ENCODE results near the gene HEPHL1. TPM values are rescaled to one million over a fixed set of nuclear protein-coding genes. Genes with fewer than 3 reads are reported as not detected.

The HEPHL1 gene
- total RNA-seq, 4 donors from 2014 or later: not detected

DNA sequence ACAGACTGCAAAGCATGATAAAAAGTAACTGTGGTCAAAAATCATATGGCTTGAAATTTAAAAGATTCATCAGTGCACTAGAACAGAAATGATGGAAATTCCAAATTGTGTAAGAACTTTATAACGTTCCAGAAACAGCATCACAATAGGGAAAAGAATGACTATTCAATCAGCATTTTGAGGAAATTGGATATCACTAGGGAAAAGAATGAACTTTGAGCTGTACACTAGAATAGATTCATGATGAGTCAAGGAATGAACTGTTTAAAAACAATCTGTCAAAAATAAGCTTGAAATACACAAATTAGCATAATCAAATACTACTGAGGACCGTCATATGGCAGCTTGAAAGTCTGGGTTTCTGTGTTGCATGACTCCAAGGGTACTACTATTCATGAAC lies 20.5 kb upstream of the HEPHL1 start:
- intact Hi-C loops (cut with DNase I; ENCODE audit: low total_unique reads): no loop called here
- no peak for TF ChIP-seq POLR2A (IDR thresholded peaks at IDR 0.05)
- no peak for TF ChIP-seq EP300 (IDR thresholded peaks at IDR 0.05; ENCODE audit: low read depth)
- no peak for TF ChIP-seq POLR2AphosphoS5 (IDR thresholded peaks at IDR 0.05)
- TF ChIP-seq, protein P1, sequence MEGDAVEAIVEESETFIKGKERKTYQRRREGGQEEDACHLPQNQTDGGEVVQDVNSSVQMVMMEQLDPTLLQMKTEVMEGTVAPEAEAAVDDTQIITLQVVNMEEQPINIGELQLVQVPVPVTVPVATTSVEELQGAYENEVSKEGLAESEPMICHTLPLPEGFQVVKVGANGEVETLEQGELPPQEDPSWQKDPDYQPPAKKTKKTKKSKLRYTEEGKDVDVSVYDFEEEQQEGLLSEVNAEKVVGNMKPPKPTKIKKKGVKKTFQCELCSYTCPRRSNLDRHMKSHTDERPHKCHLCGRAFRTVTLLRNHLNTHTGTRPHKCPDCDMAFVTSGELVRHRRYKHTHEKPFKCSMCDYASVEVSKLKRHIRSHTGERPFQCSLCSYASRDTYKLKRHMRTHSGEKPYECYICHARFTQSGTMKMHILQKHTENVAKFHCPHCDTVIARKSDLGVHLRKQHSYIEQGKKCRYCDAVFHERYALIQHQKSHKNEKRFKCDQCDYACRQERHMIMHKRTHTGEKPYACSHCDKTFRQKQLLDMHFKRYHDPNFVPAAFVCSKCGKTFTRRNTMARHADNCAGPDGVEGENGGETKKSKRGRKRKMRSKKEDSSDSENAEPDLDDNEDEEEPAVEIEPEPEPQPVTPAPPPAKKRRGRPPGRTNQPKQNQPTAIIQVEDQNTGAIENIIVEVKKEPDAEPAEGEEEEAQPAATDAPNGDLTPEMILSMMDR (IDR thresholded peaks at IDR 0.05): no peak
- in situ Hi-C loops (cut with MboI; ENCODE audit: low pct_ligation_motif_present in 1 of 4, low pct_unique_long_range_greater_than_20kb in 1 of 4, low sequenced_read_pairs in 3 of 4): no loop called here
- H3K9me3 ChIP-seq: no peaks in the 10 kb centered on the region
- 52 to 65% methylated on average over 2 of the region's 2 CpGs for WGBS, 2 donors (ENCODE audit: low coverage in 1 of 2)
- DNase-seq: no peak
- no peaks in the 10 kb centered on the region for H3K27me3 ChIP-seq
- no peaks in the 10 kb centered on the region for H3K36me3 ChIP-seq
- no peaks in the 10 kb centered on the region for H3K4me1 ChIP-seq
- no peak overlapping the region for H3K4me3 ChIP-seq
- H3K27ac ChIP-seq: no peak overlapping the region

DNA sequence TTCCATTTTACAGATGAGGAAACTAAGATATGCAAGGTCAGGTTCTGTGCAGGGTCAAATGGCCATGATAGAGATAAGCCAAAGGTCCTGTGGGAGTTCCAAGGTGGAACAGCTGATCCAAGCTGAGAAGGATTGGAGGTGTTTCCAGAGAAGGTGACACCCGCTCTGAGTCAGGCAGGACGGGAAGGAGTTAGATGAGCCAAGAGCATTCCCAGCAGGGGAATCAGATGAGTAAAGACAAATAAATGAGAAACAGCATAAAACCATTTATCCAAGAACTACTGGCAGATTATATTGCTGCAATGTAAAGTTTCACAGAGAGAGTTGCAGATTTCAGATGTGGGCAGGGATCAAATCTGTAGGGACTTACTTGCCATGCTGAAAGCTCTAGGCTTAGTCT lies 18.9 kb upstream of the HEPHL1 start:
- WGBS, 2 donors (ENCODE audit: low coverage in 1 of 2): 69 to 87% methylated on average over 2 of the region's 2 CpGs
- intact Hi-C loops (cut with DNase I; ENCODE audit: low total_unique reads) (no loop called here), in situ Hi-C loops (cut with MboI; ENCODE audit: low pct_ligation_motif_present in 1 of 4, low pct_unique_long_range_greater_than_20kb in 1 of 4, low sequenced_read_pairs in 3 of 4) (no loop called here)
- Histone ChIP-seq H3K27ac (no peak overlapping the region), H3K4me3 (no peak overlapping the region), H3K36me3 (no peaks in the 10 kb centered on the region), H3K27me3 (no peaks in the 10 kb centered on the region), H3K4me1 (no peaks in the 10 kb centered on the region), H3K9me3 (no peaks in the 10 kb centered on the region)
- TF ChIP-seq POLR2AphosphoS5 (IDR thresholded peaks at IDR 0.05) (no peak), EP300 (IDR thresholded peaks at IDR 0.05; ENCODE audit: low read depth) (no peak), POLR2A (IDR thresholded peaks at IDR 0.05) (no peak)
- TF ChIP-seq, protein P1 (IDR thresholded peaks at IDR 0.05): no peak
- DNase-seq: no peak

DNA sequence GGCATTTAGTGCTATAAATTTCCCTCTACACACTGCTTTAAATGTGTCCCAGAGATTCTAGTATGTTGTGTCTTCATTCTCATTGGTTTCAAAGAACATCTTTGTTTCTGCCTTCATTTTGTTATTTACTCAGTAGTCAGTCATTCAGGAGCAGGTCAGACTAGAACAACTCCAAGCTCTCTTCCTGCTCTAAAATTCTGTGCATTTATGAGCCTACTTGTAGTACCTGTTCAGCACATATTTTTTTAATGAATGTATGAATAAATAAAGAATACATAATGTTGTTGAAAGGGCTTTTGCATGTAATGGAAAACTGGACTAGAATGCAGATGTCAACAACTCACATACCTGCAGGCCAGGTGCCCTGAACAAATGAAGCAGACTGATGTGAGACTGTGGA lies 13.7 kb upstream of the HEPHL1 start:
- Histone ChIP-seq H3K36me3 (no peaks in the 10 kb centered on the region), H3K27ac (no peak overlapping the region), H3K27me3 (no peaks in the 10 kb centered on the region), H3K4me1 (no peaks in the 10 kb centered on the region), H3K4me3 (no peak overlapping the region), H3K9me3 (no peaks in the 10 kb centered on the region)
- in situ Hi-C loops (cut with MboI; ENCODE audit: low pct_ligation_motif_present in 1 of 4, low pct_unique_long_range_greater_than_20kb in 1 of 4, low sequenced_read_pairs in 3 of 4): no loop called here
- no peak for DNase-seq
- intact Hi-C loops (cut with DNase I; ENCODE audit: low total_unique reads): no loop called here
- TF ChIP-seq, protein P1 (IDR thresholded peaks at IDR 0.05): no peak
- TF ChIP-seq POLR2AphosphoS5 (IDR thresholded peaks at IDR 0.05): no peak
- no peak for TF ChIP-seq POLR2A (IDR thresholded peaks at IDR 0.05)
- TF ChIP-seq EP300 (IDR thresholded peaks at IDR 0.05; ENCODE audit: low read depth): no peak

DNA sequence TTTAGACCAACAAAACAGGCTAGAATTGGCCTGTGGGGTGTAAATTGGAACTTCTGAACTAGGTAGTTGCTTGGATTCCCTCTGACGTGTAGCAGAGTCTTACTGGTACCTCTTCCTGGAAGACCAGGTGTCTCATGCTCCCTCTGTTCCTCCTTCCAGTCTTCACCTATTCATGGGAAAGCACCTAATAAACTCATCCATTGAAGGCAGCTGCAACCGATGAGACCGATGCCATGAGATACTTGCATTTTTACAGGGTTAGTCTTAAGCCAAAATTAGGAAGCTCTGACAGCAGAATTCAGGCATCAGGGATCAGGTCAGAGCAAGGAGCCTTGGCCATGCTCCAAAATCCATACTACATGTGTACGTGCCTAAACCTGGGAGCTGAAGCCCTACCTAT lies 13.2 kb upstream of the HEPHL1 start:
- TF ChIP-seq POLR2AphosphoS5 (IDR thresholded peaks at IDR 0.05) (no peak), POLR2A (IDR thresholded peaks at IDR 0.05) (no peak), EP300 (IDR thresholded peaks at IDR 0.05; ENCODE audit: low read depth) (no peak)
- TF ChIP-seq, protein P1 (IDR thresholded peaks at IDR 0.05): no peak
- intact Hi-C loops (cut with DNase I; ENCODE audit: low total_unique reads): no loop called here
- H3K9me3 ChIP-seq: no peaks in the 10 kb centered on the region

More for the DNA sequence above, 13.2 kb upstream of the HEPHL1 start:
- Histone ChIP-seq H3K36me3 (no peaks in the 10 kb centered on the region), H3K4me3 (no peak overlapping the region), H3K27me3 (no peaks in the 10 kb centered on the region), H3K27ac (no peak overlapping the region), H3K4me1 (no peaks in the 10 kb centered on the region)
- in situ Hi-C loops (cut with MboI; ENCODE audit: low pct_ligation_motif_present in 1 of 4, low pct_unique_long_range_greater_than_20kb in 1 of 4, low sequenced_read_pairs in 3 of 4): no loop called here
- no peak for DNase-seq
- 56% methylated on average over 4 of the region's 4 CpGs; no CpG with 5 or more reads in 1 of the 2 donors for WGBS, 2 donors (ENCODE audit: low coverage in 1 of 2)
